GM23248 (cell line): ENCODE measurements around the gene WDR4.

ENCODE experiments used
- EZH2 ChIP-seq: fragments of 200-600 bp; sonication (generic); IDR thresholded peaks from 2 replicates; pipeline ENCODE4 v1.6.1; 2018; ENCODE audit warnings: antibody characterized with exemption, mild to moderate bottlenecking; ENCODE audit not compliant: insufficient read depth, poor library complexity, severe bottlenecking
- EZH2phosphoT487 ChIP-seq: fragments of 200-600 bp; sonication (generic); IDR thresholded peaks from 2 replicates; pipeline ENCODE4 v1.6.1; 2018; ENCODE audit warnings: antibody characterized with exemption, moderate library complexity, mild to moderate bottlenecking, low read depth; ENCODE audit not compliant: insufficient read depth

GRCh38 chr21:42859891-42860230 lies 19.5 kb downstream of the WDR4 start:
- TF ChIP-seq EZH2phosphoT487 (no peak), EZH2 (no peak)
